NCI-H1417 (cell line): ENCODE measurements around the gene BBS9.
A peak's percentile ranks its signal among the peaks of the same experiment; 100 is the strongest.

Experiments used
- DNase-seq, 3 experiments: peaks; one replicate each; lab custom pipeline; 2025; lab: John Stamatoyannopoulos, UW

Gene BBS9

GRCh38 chr7:33604056-33604455, 474.7 kb downstream of the BBS9 start:
- no peak for DNase-seq

- DNase-seq = no peak
These were observed 481.6 kb downstream of the BBS9 start for GRCh38 chr7:33610918-33611317.

- DNase-seq = no peak
These were observed 483.1 kb downstream of the BBS9 start for GRCh38 chr7:33612442-33612841.

- DNase-seq = no peak
These were observed 485.2 kb downstream of the BBS9 start for GRCh38 chr7:33614357-33615117.

GRCh38 chr7:33616752-33617151, 487.4 kb downstream of the BBS9 start:
- no peak for DNase-seq

GRCh38 chr7:33619264-33619663, 489.9 kb downstream of the BBS9 start:
- DNase-seq = no peak

GRCh38 chr7:33623267-33623666, 493.9 kb downstream of the BBS9 start:
- DNase-seq = no peak

- DNase-seq = no peak
These were observed 494.9 kb downstream of the BBS9 start for GRCh38 chr7:33624215-33624614.

GRCh38 chr7:33626869-33627268, 497.5 kb downstream of the BBS9 start:
- DNase-seq = no peak

GRCh38 chr7:33627741-33628140, 498.4 kb downstream of the BBS9 start:
- no peak for DNase-seq

- DNase-seq = no peak
These were observed 499.5 kb downstream of the BBS9 start for GRCh38 chr7:33628894-33629293.

GRCh38 chr7:33630359-33630758, 501.0 kb downstream of the BBS9 start:
- DNase-seq = peak in 1 of 3 experiments; percentile 52

- no peak for DNase-seq
These were observed 503.0 kb downstream of the BBS9 start for GRCh38 chr7:33632322-33632721.

- no peak for DNase-seq
These were observed 503.6 kb downstream of the BBS9 start for GRCh38 chr7:33632840-33633525.

GRCh38 chr7:33634606-33635005, 505.2 kb downstream of the BBS9 start:
- no peak for DNase-seq

- DNase-seq = no peak
These were observed 507.0 kb downstream of the BBS9 start for GRCh38 chr7:33636359-33636758.

- no peak for DNase-seq
These were observed 510.3 kb downstream of the BBS9 start for GRCh38 chr7:33639552-33640197.

GRCh38 chr7:33640741-33641140, 511.4 kb downstream of the BBS9 start:
- DNase-seq = no peak

- no peak for DNase-seq
These were observed 512.9 kb downstream of the BBS9 start for GRCh38 chr7:33642312-33642711.

- DNase-seq = peak in 1 of 3 experiments; percentile 23
These were observed 514.2 kb downstream of the BBS9 start for GRCh38 chr7:33643530-33643929.

- no peak for DNase-seq
These were observed 515.1 kb downstream of the BBS9 start for GRCh38 chr7:33644489-33644888.

- no peak for DNase-seq
These were observed 515.7 kb downstream of the BBS9 start for GRCh38 chr7:33645104-33645503.

GRCh38 chr7:33646166-33646565, 516.8 kb downstream of the BBS9 start:
- no peak for DNase-seq
